TTC549 (cell line): ENCODE data around the gene TCEANC2.
"Not testable (repeated sequence)": the region's sequence is repeated elsewhere in the genome, so short reads cannot be mapped to it uniquely, and the experiment has no call there.

Experiments used
- FAIRE-seq: peaks from 2 replicates; lab custom pipeline; 2012; peaks lifted over from hg19 to GRCh38; lab: Jason Lieb, UNC

TCEANC2 gene

DNA sequence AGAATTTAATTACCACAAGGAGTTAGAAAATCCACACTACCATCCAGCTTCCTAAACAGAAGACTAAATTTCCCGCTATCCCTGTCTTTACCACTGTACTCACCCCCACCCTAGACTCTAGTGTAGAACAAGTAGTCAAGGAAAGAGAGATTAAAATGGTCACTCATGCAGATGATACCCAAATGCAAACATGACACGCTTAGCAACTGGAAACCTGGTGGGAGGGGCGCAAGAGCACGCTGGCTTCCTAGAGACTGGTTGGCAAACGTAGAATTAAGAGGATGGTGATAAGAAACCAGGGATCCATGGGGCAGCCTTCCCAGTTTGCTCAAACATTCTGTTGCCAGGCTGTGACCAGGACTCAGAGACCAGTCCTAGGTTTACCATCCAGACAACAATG, 25.6 kb upstream of the TCEANC2 start:
- no peak for FAIRE-seq

- FAIRE-seq, result no peak
These were observed 24.8 kb upstream of the TCEANC2 start for GRCh38 chr1:54028306-54029251.

- no peak for FAIRE-seq
These were observed 15.9 kb upstream of the TCEANC2 start for GRCh38 chr1:54037476-54037875.

DNA sequence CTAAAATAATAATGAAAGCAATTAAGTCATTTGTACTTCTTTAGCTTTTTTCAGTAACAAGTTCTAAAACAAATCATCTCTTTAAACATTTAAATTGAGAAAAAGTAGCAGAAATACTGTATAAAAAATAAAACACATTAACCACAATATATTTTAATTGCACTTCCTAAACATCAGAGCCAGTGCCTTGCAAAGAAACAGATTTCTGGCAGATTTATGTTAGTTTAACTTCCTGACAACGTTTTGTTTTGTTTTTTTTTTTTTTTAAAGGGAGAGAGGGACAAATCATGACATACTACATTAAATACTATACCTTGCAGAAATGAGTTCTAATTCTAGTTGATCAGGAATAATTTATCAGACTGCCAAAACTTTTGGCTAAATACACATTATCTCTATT, 11.6 kb upstream of the TCEANC2 start:
- FAIRE-seq, result peak; percentile 11

GRCh38 chr1:54045496-54045895, 7.9 kb upstream of the TCEANC2 start:
- no peak for FAIRE-seq

DNA sequence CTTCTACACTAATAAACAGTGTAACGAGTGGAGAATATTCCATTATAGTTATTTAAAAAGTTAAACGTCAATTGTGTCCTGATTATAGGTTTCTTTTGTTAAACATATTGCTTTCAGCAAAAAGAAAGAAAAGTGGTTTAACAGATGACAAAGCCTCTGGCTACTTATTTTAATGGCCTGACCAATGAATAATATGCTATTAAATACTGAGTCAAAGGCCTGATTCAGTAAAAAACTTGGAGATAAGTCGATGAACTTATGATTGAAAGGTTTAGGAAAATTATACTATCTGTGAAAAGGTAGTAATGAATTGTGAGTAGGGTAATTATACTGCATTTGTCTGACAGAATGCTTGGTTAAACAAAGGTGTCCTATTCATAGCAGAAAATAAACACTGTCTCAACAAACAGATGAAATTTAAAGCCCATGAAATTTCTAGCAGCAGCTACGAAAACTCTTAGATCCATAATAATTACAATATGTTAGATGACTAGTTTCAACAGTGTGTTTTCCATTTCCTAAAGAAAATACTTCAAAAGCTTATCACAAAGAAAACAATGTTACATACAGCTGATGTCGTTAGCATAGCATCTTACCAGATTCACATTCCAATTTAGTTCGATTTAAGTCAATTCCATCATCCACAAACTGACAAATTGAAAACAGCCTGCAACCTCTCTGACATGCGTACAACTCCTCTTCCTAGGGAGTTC, 6.6 kb upstream of the TCEANC2 start:
- no peak for FAIRE-seq

DNA sequence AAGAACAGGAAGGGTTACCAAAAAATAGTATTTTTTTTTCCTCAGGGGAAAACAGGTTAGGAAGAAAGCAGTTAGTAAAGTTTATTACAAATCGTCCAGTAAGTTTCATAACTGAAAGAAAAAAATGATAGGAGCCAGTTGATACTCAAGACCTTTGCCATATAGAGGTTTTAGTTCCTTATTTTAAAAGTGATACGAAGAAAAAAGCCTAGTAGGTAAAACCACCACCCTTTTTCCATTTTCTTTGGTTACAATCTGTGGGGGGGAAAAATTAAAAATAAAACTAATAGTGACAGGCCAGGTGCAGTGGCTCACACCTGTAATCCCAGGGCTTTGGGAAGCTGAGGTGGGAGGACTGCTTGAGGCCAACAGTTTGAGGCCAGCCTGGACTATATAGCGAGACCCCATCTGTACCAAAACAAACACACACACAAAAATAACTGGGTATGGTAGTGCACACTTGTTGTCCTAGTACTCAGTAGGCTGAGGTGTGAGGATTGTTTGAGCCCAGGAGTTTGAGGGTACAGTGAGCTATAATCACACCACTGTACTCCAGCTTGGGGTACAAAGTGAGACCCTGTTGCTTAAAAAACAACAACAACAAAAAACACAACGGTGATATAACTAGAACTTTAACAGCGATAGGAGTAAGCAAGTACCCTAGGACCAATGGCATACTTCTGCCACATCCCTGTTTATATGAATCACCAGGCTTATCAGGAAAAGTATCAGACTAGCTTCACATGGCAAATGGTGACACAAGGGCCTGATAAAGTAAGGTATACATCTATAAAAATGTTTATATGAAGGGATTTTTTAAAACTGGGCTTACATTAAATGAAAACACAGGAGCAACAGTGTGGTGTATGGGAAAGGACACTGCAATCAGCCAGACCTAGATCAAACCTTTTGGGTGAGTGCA, 5.8 kb upstream of the TCEANC2 start:
- FAIRE-seq, result no peak

GRCh38 chr1:54050435-54050834, 3.0 kb upstream of the TCEANC2 start:
- not testable (repeated sequence) for FAIRE-seq

DNA sequence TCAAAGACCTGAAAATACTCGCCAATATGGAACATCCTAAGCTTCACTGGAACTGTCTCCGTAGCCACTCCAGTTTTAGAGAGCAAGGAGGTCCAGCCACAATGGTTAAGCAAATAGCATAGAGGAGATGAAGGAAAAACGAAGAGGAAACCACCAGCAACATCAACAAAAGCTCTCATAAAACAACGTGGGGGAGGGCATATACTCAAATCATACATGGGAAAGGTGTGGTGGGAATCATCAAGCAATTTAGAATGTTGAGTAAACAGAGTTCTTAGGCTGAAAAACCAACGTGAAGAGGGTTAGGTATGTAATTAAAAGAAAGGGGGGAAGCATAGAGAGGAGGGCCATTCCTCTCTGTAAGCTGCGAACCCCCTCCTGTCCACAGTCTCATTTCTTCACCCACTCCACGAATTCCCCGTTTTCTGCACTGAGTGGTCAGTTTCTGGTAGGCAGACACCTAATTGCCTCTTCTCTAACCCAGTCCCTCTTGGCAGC, 1.4 kb upstream of the TCEANC2 start:
- no peak for FAIRE-seq

- FAIRE-seq, result no peak
These were observed 926 bp upstream of the TCEANC2 start for GRCh38 chr1:54052431-54052933.

GRCh38 chr1:54053745-54054437, 483 bp downstream of the TCEANC2 start:
- FAIRE-seq, result no peak

DNA sequence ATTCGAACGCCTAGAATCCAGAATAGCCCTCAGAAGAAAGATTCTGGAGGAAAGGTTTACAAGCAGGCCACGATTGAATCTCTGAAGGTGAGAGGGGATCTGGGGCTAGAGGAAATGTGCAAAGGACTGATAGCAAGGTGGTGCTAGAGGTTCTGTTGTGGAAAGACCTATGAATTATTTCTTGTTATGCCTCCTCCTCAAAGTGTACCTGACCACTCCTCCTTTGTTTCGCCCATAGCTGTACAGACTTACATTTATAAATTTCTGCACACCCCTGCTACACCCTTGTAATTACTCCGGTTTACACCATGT, 986 bp downstream of the TCEANC2 start:
- FAIRE-seq, result no peak

- no peak for FAIRE-seq
These were observed 10.9 kb downstream of the TCEANC2 start for GRCh38 chr1:54064299-54064698.

DNA sequence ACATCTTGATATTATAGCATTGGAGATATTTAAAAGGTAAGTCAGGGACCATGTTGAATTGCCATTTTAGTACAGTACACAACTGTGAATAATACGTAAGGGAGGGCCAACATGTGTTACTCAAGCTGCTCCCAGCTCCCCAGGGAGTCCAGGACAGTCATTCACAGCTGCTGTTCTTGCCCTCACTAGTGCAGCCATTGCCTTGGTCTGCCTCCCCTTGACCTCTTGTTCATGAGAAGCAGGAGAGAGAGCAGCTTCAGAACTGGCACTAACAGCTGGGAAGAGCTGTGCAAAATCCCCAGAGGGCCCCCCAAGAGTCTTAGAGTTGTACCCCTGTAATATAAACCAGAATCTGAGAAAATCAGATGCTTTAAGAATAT, 16.4 kb downstream of the TCEANC2 start:
- no peak for FAIRE-seq

GRCh38 chr1:54070171-54070837, 16.9 kb downstream of the TCEANC2 start:
- peak; percentile 96 for FAIRE-seq

- no peak for FAIRE-seq
These were observed 24.0 kb downstream of the TCEANC2 start for GRCh38 chr1:54077359-54077758.

GRCh38 chr1:54080598-54081049, 27.2 kb downstream of the TCEANC2 start:
- FAIRE-seq, result no peak

- FAIRE-seq, result no peak
These were observed 28.2 kb downstream of the TCEANC2 start for GRCh38 chr1:54081306-54082270.

DNA sequence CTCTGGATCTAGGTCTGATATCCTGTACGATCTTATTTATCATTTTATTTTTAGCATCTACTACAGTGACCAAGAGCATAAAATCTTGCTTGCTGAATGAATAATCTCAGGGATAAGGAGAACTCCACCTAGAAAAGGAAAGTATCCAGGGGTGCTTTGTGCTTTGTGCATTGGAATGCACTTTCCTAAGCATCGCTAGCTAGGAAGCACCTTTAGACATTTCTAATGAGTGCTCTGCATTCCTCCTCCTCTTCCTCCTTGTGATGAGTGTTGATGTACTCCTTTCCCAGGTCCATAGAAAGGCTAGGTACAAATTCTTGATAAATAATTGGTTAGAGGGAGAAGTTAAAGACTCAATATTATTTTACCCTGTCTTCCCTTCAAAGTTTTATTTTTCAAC, 31.4 kb downstream of the TCEANC2 start:
- no peak for FAIRE-seq

GRCh38 chr1:54086754-54087153, 33.3 kb downstream of the TCEANC2 start:
- FAIRE-seq, result no peak
